Right lung (tissue), 5 donors: Measurements from ENCODE around the gene GOSR2. TPM values are rescaled to one million over a fixed set of nuclear protein-coding genes. Genes with fewer than 3 reads are reported as not detected.
"Not testable (repeated sequence)": the region's sequence is repeated elsewhere in the genome, so short reads cannot be mapped to it uniquely, and the experiment has no call there.

Source experiments
- DNase-seq, 2 donors: peaks; one replicate each; pipeline ENCODE4 v3.0.0-alpha.2; 2013
- polyA plus RNA-seq, 5 donors: library from polyadenylated mRNA; unstranded; fragments of 120-200 nt; gene quantifications; one replicate each; pipeline versions ENCODE4 v1.2.1 to v1.2.3, GENCODE V29; 2013; ENCODE audit warnings: inconsistent platforms in 1 of 5, low replicate concordance in 1 of 5; ENCODE audit not compliant: insufficient read length in 5 of 5, insufficient read depth in 1 of 5

Gene GOSR2
- polyA plus RNA-seq, 5 donors = 43.0 to 51.0 (median 47.5) TPM

DNA sequence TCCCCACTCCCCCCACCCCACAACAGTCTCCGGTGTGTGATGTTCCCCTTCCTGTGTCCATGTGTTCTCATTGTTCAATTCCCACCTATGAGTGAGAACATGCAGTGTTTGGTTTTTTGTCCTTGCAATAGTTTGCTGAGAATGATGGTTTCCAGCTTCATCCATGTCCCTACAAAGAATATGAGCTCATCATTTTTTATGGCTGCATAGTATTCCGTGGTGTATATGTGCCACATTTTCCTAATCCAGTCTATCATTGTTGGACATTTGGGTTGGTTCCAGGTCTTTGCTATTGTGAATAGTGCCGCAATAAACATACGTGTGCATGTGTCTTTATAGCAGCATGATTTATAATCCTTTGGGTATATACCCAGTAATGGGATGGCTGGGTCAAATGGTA is 30.2 kb downstream of the GOSR2 start:
- not testable (repeated sequence) for DNase-seq

DNA sequence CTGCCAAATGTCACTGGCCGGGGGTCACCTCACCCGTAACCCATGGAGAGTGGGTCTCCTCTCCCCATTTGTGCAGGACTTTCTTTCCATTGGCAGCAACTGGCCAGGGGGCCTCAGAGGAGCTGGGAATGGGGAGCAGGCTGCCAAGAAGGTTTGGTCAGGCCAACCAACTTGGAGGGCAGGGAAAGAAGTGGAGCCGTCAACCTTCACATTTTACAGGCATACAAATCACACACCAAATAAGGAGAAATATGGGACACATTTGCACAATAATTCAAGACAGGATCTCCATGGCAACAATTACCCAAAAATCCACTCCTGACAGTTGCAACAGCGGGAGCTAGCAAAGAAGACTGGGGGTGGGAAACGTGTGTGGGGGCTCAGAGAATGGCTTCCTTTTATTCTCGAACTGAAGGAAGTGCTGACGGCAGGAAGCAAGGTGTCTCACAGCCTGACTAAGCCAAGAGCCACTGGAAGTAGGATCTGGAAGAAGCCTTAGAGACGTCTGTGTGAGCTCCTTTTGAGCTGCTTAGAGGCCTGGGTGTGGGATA is 35.2 kb downstream of the GOSR2 start:
- no peak for DNase-seq

DNA sequence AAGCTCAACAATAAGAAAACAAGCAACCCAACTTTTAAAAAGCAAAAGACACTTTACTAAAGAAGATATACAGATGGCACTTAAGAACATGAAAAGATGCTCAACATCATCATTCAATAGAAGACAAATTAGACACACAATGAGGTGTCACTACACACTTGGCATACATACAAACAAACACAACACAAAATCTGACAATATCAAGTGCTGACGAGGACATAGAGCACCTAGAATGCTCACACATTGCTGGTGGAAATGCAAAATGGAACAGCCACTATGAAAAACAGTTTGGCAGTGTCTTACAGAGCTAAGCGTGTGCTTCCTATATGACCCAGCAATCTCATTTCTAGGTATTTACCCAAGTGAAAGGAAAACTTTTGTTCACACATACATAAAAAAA is 37.2 kb downstream of the GOSR2 start:
- DNase-seq = no peak

DNA sequence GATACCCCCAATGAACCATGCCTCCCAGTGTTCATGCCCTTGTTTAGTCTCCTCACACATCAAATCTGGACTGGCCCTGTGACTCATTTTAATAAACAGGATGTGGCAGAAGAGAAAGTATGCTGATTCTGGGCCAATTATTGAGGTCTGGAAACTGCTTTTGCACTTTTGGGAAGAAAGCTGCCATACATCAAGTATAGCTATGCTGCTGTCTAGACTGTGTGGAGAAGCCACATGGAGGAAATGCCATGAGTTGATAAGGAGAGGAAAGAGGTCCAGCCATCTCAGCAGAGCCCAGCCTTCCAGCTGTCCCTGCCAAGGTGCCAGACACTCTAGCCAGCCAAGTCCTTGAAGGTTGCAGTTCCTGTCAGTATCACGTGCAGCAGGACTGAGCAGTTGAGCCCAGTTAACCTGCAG is 39.4 kb downstream of the GOSR2 start:
- DNase-seq = no peak

DNA sequence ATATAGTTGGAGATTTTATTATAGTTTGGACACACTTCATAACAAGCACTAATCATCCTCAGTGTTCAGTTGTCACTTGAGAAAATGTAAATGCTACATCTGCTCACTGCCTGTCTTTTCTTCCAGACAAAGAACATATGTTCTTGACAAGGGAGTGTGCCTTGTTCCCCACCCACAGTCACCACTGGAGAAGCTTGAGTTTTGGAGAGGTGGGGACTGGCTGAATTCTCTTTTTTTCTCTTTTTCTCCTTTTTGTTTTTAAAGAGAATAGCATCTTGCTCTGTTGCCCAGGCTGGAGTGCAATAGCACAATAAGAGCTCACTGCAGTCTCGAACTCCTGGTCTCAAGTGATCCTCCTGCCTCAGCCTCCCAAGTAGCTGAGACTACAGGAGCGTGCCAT is 40.6 kb downstream of the GOSR2 start:
- no peak for DNase-seq

DNA sequence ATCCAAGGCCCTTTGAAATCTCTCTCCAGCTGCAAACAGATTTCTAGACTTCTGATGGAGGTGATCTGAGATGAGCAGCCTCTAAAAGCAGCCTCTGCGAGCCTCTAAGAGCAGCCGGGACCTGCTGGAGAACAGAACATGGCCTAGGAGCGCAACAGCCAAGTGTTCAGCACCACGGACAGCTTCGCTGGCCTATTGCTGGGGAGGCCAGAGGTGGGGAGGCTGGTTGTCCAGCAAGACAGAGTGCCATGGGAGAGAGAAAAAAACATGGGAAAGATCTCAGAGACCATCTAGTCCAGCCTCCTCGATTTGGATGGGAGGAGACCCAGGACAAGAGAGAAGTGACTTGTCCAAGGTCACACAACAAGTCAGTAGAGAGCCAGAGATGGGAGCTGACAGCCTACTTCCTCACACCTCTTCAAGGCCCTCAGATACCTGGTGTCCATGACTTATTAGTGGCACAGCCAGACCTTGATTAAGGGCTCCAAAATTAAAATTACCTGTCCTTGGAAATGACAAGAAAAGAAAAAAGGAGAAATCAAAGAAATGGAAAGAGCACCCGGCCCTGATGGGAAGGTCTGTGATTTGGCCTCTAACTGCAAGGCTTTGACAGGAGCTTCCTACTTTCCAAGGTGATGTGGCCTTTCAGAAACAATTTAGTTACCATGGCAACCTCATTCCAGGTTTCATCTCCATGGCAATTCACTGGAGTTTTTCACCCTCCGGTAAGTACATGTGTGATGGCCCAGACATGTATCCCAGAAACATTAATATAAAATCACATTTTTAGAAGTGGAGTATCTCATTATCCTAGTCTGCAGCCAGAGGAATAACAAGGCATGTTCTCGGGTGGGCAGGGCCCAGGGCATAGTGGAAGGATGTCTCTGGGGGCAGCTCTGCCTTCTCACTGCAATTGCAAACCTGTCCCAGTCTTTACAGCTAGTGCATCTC is 41.6 kb downstream of the GOSR2 start:
- DNase-seq = no peak

DNA sequence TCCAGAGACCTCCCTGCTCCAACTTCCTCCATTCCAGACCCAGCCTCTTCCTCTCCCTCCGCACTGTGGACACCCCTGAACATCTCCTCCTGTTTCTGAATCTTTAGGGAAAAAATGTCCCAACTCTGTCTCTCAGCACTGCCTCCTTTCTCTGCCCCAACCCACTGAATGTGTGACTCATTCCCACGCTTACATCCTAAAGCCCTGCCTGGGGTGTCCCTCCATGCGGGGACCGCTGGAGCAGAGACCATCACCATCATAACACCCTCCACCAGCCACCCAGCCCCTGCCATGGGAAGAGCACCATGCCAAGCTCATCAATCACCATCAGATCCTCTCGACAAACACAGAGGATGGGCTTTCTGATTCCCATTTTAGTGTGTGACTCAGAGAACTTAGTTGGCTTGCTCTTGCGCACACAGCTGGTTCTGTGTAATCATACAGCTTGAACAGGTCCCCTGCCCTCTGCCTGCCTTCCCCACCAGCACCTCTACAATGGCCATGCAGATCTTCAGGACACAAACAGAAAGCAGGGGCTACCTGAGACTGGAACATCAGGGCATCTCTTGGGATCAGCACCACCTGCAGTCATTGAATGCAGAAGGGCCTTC is 45.4 kb downstream of the GOSR2 start:
- DNase-seq = no peak

DNA sequence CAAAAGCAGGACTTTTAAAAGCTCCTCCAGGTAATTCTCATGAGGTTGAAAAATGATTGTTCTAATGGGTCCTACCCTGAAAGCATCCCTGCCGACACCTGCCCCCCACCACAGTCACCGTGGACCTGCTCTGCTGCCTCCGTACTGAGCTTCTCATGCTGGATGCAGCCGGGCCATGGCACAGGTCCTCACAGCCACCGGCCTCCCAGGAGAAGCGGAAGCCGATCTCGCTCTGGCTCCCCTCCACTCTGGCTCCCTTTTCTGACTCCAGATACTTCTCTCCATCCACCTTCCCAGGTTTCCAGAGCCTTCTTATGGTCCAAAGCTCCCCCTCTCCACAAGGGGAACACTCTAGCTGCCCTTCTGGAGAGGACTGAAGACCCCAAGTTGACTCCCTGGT is 45.9 kb downstream of the GOSR2 start:
- DNase-seq = no peak

DNA sequence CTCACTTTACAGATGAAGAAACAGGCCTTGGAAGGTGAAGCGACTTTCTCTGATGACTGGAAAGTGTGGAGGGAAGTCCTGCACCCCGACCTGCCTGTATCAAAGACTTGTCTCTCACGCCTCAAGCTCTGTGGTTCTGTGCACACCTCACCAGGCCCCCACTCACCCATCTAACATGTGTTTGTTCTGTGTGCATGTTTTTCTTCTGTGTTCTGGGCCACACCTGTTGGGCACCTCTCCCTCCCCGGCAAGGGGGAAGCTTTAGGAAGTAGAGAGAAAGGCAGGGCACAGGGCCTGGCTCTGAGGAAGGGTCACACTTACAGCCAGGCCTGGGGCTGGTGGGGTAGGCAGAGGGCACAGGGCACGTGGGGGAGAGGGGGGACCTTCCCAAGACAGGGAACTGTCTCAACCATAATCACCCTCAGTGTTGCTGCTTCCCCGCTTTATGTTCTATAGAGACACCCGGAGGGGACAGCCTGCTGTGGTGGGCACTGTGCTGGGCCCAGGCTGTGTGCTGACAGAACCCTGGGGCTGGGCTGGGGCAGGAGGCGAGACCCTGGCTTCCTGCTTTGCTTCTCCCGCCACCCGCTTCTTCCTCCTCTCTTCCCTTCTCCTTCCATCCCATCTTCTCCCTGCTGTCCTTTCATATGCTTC is 48.8 kb downstream of the GOSR2 start:
- DNase-seq = no peak

DNA sequence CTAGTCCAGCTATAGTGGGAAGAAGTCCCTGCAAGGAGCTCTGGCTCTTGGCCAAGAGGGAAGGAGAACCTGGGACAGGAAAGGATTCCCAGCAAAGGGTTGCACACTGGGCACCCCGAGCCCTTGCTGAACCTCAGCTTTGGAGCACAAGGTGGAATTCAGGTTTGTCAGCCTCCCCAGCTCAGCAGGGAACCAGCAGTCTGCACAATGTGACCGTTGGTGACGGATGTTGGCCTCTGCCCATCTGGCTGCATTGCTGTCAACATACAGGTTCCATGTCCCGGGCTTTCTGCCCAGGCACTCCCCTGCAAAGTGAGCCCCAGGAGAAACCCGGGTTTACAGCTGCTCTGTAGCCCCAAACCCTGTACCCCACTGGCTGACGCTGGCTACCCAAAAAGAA is 49.4 kb downstream of the GOSR2 start:
- DNase-seq = no peak

DNA sequence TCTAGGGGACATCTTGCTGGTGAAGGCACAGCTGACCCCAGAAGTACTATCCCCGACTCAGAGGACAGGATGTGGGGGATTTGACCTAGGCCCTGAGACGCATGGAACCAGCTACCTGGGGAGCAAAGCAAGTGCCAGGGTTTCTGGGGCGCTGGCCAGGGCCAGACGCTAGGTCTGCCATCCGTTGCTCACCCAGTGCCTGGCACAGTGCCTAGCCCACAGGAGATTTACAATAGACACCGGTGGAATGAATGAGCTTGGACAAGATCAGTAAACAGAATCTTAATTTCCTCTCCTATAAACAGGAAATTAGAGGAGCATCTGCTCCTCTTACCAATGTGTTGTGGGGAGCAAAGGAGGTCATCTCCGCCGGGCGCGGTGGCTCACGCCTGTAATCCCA is 51.1 kb downstream of the GOSR2 start:
- DNase-seq = no peak

DNA sequence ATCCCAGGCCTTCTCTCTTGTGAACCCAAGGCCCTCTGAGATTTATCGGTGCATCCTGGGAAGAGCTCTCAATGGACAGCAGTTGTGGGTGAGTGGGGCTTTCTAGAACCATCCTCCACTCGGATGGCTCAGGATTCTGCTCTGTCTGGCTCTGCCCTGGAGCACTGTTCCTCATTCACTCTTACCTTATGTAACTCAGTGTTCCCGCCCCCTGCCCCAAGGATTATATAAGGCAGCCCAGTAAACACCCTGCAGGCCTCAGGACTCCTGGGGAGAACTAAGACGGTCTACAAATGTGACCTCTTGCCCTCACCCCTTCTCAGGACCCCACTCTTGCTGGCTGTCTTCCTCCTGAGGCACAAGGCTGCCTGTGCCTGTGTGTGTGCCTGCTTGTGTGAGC is 52.3 kb downstream of the GOSR2 start:
- DNase-seq = no peak

DNA sequence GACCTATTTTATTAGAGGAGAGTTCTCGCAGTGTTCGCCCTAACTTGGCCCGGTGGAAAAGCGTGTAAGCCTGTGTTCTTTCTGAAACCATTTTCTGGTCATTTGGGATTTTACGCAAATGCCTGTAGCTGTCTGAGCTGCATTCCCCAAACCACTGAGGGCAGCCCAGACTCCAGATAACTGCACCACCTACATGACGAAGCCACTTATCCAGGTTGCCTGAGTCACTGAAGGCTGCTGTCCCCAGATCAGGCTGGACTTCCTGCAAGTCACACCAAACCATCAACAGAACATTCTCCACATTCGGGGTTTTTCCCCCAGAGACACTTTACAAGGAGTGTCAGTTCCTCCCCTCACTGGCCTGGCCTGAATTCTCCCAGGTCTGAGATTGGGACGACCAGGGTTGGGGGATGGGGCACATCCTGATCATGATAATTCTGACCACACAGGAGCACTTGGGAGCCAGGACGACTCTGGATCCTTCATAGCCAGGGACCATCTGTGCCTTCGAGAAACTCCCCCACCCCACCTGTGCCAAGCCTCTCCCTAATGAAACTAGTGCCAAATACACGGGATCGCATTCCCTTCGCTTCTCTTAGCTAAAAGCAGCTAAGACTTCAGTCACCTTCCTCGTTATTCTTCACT is 53.8 kb downstream of the GOSR2 start:
- DNase-seq = no peak

DNA sequence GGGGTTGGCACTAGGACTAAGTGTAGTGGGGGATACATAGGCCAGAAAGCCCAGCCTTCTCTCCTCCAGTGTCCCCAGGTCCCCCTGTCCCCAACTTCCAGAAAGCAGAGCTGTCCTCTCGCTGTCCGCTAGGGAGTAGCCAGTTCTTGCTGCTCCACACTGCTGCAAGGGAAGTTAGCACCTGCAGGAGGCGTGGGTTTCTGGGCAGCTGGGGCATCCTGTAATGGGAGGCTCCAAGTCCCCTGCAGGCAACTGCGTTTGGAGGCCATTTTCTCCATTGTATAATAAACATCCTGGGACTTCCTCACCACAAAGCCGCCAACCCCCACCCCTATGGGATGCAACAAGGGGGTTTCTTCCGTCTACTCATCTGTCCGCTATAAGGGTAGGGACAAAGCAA is 54.4 kb downstream of the GOSR2 start:
- DNase-seq = no peak

DNA sequence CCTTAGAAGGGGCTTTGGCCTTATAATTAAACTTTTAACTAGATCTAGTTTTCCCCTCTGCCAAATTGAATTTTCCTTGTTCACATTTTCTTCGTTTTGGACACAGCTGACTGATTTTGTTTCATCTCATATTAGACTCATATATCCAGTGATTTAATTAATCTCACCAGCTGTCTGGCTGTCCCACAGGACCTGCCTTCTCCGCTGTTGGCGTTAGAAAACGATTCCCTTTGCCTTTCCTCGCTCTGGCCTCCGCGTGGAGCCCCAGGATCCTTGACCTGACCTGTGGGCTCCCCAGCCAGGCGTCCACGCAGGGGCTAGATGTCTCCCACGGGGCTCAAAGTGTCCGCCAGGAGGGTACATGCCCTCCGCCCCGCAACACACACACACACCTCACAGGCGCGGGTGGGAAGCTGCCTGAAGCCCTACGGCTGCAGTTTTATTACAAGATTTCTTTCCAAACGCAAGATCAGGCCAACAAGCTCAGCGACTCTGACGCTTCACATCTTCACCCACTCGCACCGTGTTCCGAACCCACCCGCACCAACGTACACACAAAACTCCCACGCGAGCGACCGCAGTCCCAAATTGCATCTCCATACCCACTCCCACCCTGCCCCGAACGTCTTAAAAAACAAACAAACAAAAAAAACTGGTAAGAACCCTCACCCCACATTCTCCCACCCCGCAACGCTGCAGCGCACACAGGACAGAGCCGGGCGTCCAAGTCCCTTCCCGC is 55.0 kb downstream of the GOSR2 start:
- DNase-seq = no peak

DNA sequence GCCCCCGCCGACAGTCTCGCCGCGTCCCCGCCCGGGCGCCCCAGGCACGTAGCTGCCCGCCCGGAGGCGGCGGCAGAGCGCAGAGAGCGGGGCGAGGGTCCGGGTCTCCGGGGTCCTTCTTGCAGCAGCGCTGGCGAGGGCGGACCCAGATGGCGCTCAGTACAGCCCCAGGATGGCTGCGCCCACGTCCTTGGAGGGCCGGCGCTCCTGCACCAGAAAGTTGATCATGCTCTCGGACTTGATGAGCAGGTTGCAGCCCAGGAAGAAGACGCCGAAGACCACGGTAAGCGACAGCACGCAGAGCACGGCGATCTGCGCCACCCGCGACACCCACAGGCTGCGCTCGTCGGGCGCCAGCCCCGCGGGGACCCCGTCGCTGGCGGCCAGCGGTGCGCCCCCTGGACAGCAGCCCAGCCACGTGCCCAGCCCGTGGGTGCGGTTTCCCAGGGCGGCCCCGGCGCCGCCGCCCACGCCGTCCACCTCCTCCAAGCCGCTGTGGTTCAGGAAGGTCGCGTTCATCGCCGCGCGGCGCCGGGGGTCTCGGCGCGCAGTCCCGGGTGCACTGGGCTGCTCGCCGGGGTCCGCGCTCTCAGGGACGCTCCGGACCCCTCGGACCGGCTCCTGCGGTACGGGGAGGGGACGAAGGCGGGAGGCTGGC is 55.7 kb downstream of the GOSR2 start:
- no peak for DNase-seq

DNA sequence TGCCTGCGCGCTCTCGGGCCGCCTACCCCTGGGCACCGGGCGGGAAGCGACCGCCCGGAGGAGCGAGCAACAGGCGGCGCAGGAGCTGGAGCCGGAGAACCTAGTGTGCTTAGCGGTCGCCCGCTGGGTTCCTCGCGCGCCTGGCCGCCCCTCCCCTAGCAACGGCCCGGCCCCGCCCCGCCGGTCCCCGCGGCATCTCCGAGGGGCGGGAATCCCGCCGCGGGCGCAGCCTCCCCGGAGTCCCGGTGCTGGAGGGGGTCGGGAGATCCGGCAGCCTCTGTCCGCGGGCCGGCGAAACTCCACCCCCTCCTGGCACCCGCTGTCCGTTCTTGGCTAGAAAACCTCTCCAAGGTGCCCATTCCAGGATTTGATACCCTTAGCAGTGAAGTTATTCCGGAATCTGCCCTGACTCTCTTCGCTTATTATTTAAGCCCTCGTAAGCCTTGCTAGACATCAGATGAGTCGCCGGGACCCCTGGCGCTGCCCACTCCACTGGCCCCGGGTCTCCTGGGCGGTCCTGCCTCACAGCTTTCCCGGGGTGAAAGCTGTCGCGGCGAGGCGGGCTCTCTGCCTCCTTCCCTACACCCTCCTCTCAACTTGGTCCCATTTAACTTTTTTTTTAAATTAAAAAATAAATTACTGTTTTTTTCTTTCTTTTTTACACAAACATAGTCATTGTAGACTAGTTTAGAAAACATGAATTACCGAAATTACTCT is 56.3 kb downstream of the GOSR2 start, which contains the start of gene RPRML:
RPRML (minus strand) TSS at position 107 of the 717 bp plus-strand sequence. CDS start 246 bp downstream, outside the sequence.
- DNase-seq = peak in 1 of 2 donors; percentile 19

DNA sequence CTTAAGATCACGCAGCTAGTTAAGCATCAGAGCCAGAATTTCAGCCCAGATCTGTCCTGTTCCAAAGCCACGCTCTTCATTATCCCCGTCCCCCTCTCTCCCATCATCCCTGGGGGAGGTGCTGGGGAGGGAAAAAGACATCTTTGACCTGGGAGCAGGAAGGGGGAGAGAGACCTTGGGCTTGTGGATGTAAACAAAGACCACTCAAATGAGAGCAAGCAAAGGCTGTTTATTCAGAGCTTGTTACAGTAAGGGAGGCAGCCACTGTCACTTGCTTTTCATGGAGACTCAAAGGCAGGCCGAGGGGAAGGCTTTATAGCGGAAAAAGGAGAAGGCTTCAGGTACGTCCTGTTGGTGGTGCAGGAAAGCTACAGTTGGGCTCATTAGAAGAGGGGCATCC is 59.6 kb downstream of the GOSR2 start:
- DNase-seq = no peak

DNA sequence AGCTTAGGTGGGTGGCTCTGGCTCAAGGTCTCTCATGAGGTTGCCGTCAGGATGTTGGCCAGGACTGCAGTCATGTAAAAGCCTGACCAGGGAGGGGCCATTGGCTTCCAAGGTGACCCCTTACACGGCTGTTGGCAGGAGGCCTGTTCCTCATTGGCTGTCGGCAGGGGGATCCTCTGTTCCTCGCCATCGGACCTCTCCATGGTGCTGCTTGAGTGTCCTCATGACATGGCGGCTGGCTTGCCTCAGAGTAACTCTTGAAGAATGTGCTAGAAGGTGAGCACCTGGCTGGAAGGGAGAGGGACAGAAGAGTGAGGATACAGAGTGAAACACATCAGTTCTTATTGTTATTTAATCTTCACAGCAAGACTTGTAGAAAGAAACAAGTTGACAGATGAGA is 60.8 kb downstream of the GOSR2 start:
- no peak for DNase-seq

DNA sequence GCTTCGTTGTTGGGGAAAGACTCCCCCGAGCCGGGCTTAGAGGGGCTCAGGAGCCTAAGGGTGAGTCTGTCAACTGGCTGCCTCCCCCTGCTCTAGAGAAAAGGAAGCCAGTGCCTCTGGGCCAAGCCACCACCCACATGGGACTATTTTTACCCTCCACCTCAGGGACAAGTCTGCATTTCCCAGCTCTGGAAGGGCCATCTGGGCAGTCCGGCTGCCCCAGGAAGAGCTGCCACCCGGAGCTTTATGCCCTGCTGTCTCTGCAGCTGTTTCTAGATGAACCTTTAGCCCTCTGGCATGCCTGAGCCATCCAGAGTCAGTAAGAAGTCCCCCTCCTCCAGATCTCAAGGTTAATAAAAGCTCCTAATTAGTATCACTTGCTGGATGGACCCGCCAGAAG is 61.4 kb downstream of the GOSR2 start:
- DNase-seq = no peak
